Fibroblast of lung (primary cell): ENCODE data around the gene CCM2.

ENCODE experiments used
- EZH2 ChIP-seq: IDR thresholded peaks from 2 replicates; pipeline ENCODE4 v1.5.1; 2012; ENCODE audit warnings: low read length, control low read depth, mild to moderate bottlenecking; ENCODE audit errors: missing control alignments
- TF ChIP-seq, protein P1 (sequence below), 2 donors: IDR thresholded peaks in 1 of 2; conservative IDR thresholded peaks in 1 of 2; 1 replicate in 1 of 2; 2 replicates in 1 of 2; pipeline ENCODE4 v1.5.1; 2011 to 2012; ENCODE audit warnings: low read length in 2 of 2, control low read depth in 1 of 2, inconsistent platforms in 1 of 2, low read depth in 1 of 2, mild to moderate bottlenecking in 1 of 2

DNA sequence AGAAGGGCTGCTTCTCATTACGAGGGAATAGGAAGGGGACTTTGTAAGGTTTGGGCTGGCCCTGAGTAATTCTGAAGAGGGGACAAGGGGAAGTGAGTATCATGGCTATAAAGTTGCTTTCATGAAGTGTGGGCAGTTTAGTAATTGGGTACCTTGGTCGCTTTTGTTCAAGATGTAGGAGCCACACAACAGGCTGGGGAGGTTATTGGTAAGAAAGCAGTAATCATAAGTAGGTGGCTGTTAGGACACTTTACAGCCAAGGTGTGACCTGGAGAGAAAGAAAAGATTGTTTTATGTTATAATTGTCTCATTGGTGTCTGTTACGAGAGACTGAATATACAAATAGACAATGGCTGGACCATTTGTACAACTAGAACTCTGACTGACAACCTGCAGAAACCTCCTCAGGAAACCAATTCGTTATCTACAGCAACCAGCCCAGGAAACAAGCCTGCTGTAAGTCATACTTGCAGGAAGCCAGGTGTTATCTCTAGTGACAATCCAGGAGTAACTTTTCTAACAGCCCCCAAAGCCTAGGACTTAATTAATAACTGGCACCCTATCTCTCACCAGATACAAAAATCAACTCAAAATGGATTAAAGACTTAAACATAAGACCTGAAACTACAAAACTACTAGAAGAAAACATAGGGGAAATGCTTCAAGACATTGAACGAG, 5.0 kb upstream of the CCM2 start:
- TF ChIP-seq, protein P1, sequence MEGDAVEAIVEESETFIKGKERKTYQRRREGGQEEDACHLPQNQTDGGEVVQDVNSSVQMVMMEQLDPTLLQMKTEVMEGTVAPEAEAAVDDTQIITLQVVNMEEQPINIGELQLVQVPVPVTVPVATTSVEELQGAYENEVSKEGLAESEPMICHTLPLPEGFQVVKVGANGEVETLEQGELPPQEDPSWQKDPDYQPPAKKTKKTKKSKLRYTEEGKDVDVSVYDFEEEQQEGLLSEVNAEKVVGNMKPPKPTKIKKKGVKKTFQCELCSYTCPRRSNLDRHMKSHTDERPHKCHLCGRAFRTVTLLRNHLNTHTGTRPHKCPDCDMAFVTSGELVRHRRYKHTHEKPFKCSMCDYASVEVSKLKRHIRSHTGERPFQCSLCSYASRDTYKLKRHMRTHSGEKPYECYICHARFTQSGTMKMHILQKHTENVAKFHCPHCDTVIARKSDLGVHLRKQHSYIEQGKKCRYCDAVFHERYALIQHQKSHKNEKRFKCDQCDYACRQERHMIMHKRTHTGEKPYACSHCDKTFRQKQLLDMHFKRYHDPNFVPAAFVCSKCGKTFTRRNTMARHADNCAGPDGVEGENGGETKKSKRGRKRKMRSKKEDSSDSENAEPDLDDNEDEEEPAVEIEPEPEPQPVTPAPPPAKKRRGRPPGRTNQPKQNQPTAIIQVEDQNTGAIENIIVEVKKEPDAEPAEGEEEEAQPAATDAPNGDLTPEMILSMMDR (conservative IDR thresholded peaks at IDR 0.05 in 1 of 2, IDR thresholded peaks at IDR 0.05 in 1 of 2; ENCODE audit: low read depth in 1 of 2, low read length in 2 of 2): no peak
- no peak for TF ChIP-seq EZH2
